ENCODE measurements around the gene BRICD5.

GRCh38 chr16:2176047-2176446 is 34.6 kb downstream of the BRICD5 start:
- TF ChIP-seq CTCF (conservative IDR thresholded peaks at IDR 0.05), result no peak
- TF ChIP-seq EZH2 (IDR thresholded peaks at IDR 0.05; ENCODE audit: low read depth), result no peak

Measured in PC-9 (cell line).